Measurements from ENCODE around the gene EVC. TPM values are rescaled to one million over a fixed set of nuclear protein-coding genes. Genes with fewer than 3 reads are reported as not detected.

EVC gene
- 2.5 TPM for polyA plus RNA-seq (2013, experiment 1 of 2)
- polyA plus RNA-seq (2013, experiment 2 of 2) = 2.5 TPM

DNA sequence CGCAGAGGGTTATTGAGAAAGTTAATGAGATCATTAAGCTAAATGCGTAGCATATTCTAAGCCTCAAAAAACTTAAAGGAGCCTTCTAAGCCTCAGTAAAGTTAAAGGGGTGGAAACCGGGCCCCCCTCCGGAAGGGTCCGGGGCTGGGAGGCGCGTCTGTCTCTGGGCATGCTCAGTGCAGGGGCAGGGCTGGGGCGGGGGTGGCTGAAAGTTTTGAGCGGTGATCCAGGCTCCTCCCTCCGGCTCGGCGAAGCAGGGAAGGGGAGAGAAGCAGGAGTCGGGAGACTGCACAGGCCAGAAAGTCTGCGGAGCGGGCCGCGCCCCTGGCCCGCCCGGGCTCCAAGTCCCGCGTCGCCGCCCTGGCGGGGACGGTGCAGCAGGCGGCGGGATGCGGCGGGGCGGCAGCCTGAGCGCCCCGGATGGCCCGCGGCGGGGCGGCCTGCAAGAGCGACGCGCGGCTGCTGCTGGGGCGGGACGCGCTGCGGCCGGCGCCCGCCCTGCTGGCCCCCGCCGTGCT lies at the start of gene EVC:
TSS of gene EVC (plus strand) at position 241 of the 518 bp plus-strand sequence. CDS start at position 421, 180 bp downstream.
- Histone ChIP-seq H3K9ac (ENCODE audit: low read length) (peak within 1 kb of the TSS; percentile 77), H2BK15ac (replicated peaks; ENCODE audit: low read depth) (no peak within 1 kb of the TSS), H3K23ac (ENCODE audit: low read length) (no peak within 1 kb of the TSS), H3K4me3 (ENCODE audit: low read length) (peak within 1 kb of the TSS; percentile 50), H3K27me3 (ENCODE audit: insufficient read depth, low read length, poor library complexity) (no peaks in the 10 kb centered on the region), H2BK5ac (ENCODE audit: low read length) (no peak within 1 kb of the TSS), H2AK5ac (ENCODE audit: low read length) (no peak within 1 kb of the TSS), H3K36me3 (ENCODE audit: control insufficient read depth, insufficient read depth, low read length) (no peaks in the 10 kb centered on the region), H3K79me1 (ENCODE audit: low read length) (peaks cover 14% of the 10 kb centered on the region), H2BK120ac (ENCODE audit: low read depth, low read length) (no peak within 1 kb of the TSS), H3K18ac (ENCODE audit: low read length) (peak within 1 kb of the TSS; percentile 69), H3K4me1 (ENCODE audit: control insufficient read depth, low read depth, low read length) (peaks cover 11% of the 10 kb centered on the region), H4K5ac (ENCODE audit: low read length) (no peak within 1 kb of the TSS), H3K79me2 (ENCODE audit: control insufficient read depth, insufficient read depth, low read length) (peaks cover 1% of the 10 kb centered on the region), H3K4ac (ENCODE audit: low read depth, low read length) (no peak within 1 kb of the TSS), H3K56ac (ENCODE audit: low read length) (peak within 1 kb of the TSS; percentile 87), H3K4me2 (ENCODE audit: low read length) (peak within 1 kb of the TSS; percentile 76), H3K27ac (ENCODE audit: low read depth, low read length) (peak within 1 kb of the TSS; percentile 60), H4K8ac (ENCODE audit: low read depth, low read length) (no peak within 1 kb of the TSS)
- no CpG with 5 or more reads among the region's 49 CpGs for WGBS (ENCODE audit: extremely low coverage, insufficient coverage, low lambda C conversion rate)
- DNase-seq = peak; percentile 89

- no peaks in the 10 kb centered on the region for H3K79me1 ChIP-seq (ENCODE audit: low read length)
- no peak overlapping the region for H3K4ac ChIP-seq (ENCODE audit: low read depth, low read length)
- H3K4me3 ChIP-seq (ENCODE audit: low read length) = no peak overlapping the region
- H3K4me2 ChIP-seq (ENCODE audit: low read length) = no peak overlapping the region
- no peaks in the 10 kb centered on the region for H3K36me3 ChIP-seq (ENCODE audit: control insufficient read depth, insufficient read depth, low read length)
- no peak overlapping the region for H3K18ac ChIP-seq (ENCODE audit: low read length)
- H2AK5ac ChIP-seq (ENCODE audit: low read length) = no peak overlapping the region
- H3K27me3 ChIP-seq (ENCODE audit: insufficient read depth, low read length, poor library complexity) = no peaks in the 10 kb centered on the region
- H3K79me2 ChIP-seq (ENCODE audit: control insufficient read depth, insufficient read depth, low read length) = no peaks in the 10 kb centered on the region
- H3K27ac ChIP-seq (ENCODE audit: low read depth, low read length) = no peak overlapping the region
- no peak overlapping the region for H2BK120ac ChIP-seq (ENCODE audit: low read depth, low read length)
- no peak overlapping the region for H3K23ac ChIP-seq (ENCODE audit: low read length)
- H3K56ac ChIP-seq (ENCODE audit: low read length) = no peak overlapping the region
- H4K8ac ChIP-seq (ENCODE audit: low read depth, low read length) = no peak overlapping the region
- no peak overlapping the region for H3K9ac ChIP-seq (ENCODE audit: low read length)
- H4K5ac ChIP-seq (ENCODE audit: low read length) = no peak overlapping the region
- no peak overlapping the region for H2BK5ac ChIP-seq (ENCODE audit: low read length)
- no peak overlapping the region for H2BK15ac ChIP-seq (replicated peaks; ENCODE audit: low read depth)
- DNase-seq = no peak
- no CpG with 5 or more reads among the region's 4 CpGs for WGBS (ENCODE audit: extremely low coverage, insufficient coverage, low lambda C conversion rate)
- no peaks in the 10 kb centered on the region for H3K4me1 ChIP-seq (ENCODE audit: control insufficient read depth, low read depth, low read length)
Measured at GRCh38 chr4:5661237-5661636, 49.8 kb upstream of the EVC start.

DNA sequence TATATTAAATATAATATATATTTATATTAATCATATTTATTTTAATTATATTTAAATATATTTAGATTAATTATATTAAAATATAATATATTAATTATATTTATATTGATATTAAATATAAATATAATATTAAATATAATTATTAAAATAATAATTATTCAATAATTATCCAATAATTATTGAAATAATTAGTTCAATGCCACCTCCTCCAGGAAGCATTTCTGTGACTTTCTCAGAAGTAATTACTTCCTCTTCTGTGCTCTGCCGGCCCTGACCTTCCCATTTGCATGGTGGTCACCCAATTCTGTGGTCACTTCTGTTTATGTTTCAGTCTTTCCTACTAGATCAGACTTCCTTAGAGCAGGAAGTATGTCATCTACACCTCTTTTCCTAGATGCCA lies 48.4 kb upstream of the EVC start:
- Histone ChIP-seq H3K36me3 (ENCODE audit: control insufficient read depth, insufficient read depth, low read length) (no peaks in the 10 kb centered on the region), H2BK120ac (ENCODE audit: low read depth, low read length) (no peak overlapping the region), H4K8ac (ENCODE audit: low read depth, low read length) (no peak overlapping the region), H3K18ac (ENCODE audit: low read length) (no peak overlapping the region), H3K4me3 (ENCODE audit: low read length) (no peak overlapping the region), H3K27me3 (ENCODE audit: insufficient read depth, low read length, poor library complexity) (no peaks in the 10 kb centered on the region), H2BK15ac (replicated peaks; ENCODE audit: low read depth) (no peak overlapping the region), H3K27ac (ENCODE audit: low read depth, low read length) (no peak overlapping the region), H3K9ac (ENCODE audit: low read length) (no peak overlapping the region), H2AK5ac (ENCODE audit: low read length) (no peak overlapping the region), H3K79me1 (ENCODE audit: low read length) (no peaks in the 10 kb centered on the region), H3K4me2 (ENCODE audit: low read length) (no peak overlapping the region), H3K4me1 (ENCODE audit: control insufficient read depth, low read depth, low read length) (no peaks in the 10 kb centered on the region), H4K5ac (ENCODE audit: low read length) (no peak overlapping the region), H3K23ac (ENCODE audit: low read length) (no peak overlapping the region), H3K56ac (ENCODE audit: low read length) (no peak overlapping the region), H3K79me2 (ENCODE audit: control insufficient read depth, insufficient read depth, low read length) (no peaks in the 10 kb centered on the region), H3K4ac (ENCODE audit: low read depth, low read length) (no peak overlapping the region), H2BK5ac (ENCODE audit: low read length) (no peak overlapping the region)
- WGBS (ENCODE audit: extremely low coverage, insufficient coverage, low lambda C conversion rate) = no CpG with 5 or more reads among the region's 1 CpG
- no peak for DNase-seq

- Histone ChIP-seq H4K5ac (ENCODE audit: low read length) (no peak overlapping the region), H3K4ac (ENCODE audit: low read depth, low read length) (no peak overlapping the region), H2BK120ac (ENCODE audit: low read depth, low read length) (no peak overlapping the region), H3K27ac (ENCODE audit: low read depth, low read length) (no peak overlapping the region), H3K79me1 (ENCODE audit: low read length) (no peaks in the 10 kb centered on the region), H2AK5ac (ENCODE audit: low read length) (no peak overlapping the region), H3K4me3 (ENCODE audit: low read length) (no peak overlapping the region), H3K18ac (ENCODE audit: low read length) (no peak overlapping the region), H2BK15ac (replicated peaks; ENCODE audit: low read depth) (no peak overlapping the region), H3K4me1 (ENCODE audit: control insufficient read depth, low read depth, low read length) (no peaks in the 10 kb centered on the region), H3K79me2 (ENCODE audit: control insufficient read depth, insufficient read depth, low read length) (no peaks in the 10 kb centered on the region), H3K4me2 (ENCODE audit: low read length) (no peak overlapping the region), H3K27me3 (ENCODE audit: insufficient read depth, low read length, poor library complexity) (no peaks in the 10 kb centered on the region), H3K9ac (ENCODE audit: low read length) (no peak overlapping the region), H3K36me3 (ENCODE audit: control insufficient read depth, insufficient read depth, low read length) (no peaks in the 10 kb centered on the region), H3K23ac (ENCODE audit: low read length) (no peak overlapping the region), H4K8ac (ENCODE audit: low read depth, low read length) (no peak overlapping the region), H3K56ac (ENCODE audit: low read length) (no peak overlapping the region), H2BK5ac (ENCODE audit: low read length) (no peak overlapping the region)
- WGBS (ENCODE audit: extremely low coverage, insufficient coverage, low lambda C conversion rate) = 100% methylated on average over 8 of the region's 12 CpGs
- DNase-seq = no peak
Measured at GRCh38 chr4:5664778-5665177, 46.2 kb upstream of the EVC start.

DNA sequence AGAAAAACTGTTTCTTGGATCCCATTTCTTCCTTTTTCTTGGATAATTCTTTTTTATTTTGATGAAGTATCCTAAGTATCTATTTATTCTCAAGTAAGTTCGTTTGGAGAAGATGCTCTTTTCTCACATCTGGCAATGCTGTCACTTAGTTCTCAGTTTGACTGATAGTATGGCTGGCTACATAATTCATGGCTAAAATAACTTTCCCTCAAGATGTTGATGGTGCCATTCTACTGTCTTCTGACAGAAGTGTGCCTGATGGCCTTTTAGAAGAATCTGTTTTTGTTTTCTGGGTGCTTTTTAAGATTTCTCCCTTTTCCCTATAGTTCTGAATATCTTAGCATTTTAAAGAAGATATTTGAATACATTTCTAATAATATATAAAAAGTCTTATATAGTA lies 44.3 kb upstream of the EVC start:
- Histone ChIP-seq H2BK15ac (replicated peaks; ENCODE audit: low read depth) (no peak overlapping the region), H3K9ac (ENCODE audit: low read length) (no peak overlapping the region), H3K27me3 (ENCODE audit: insufficient read depth, low read length, poor library complexity) (no peaks in the 10 kb centered on the region), H3K79me1 (ENCODE audit: low read length) (no peaks in the 10 kb centered on the region), H3K27ac (ENCODE audit: low read depth, low read length) (no peak overlapping the region), H3K4me1 (ENCODE audit: control insufficient read depth, low read depth, low read length) (no peaks in the 10 kb centered on the region), H2BK120ac (ENCODE audit: low read depth, low read length) (no peak overlapping the region), H4K5ac (ENCODE audit: low read length) (no peak overlapping the region), H3K18ac (ENCODE audit: low read length) (no peak overlapping the region), H4K8ac (ENCODE audit: low read depth, low read length) (no peak overlapping the region), H3K36me3 (ENCODE audit: control insufficient read depth, insufficient read depth, low read length) (no peaks in the 10 kb centered on the region), H3K4ac (ENCODE audit: low read depth, low read length) (no peak overlapping the region), H3K23ac (ENCODE audit: low read length) (no peak overlapping the region), H2BK5ac (ENCODE audit: low read length) (no peak overlapping the region), H3K56ac (ENCODE audit: low read length) (no peak overlapping the region), H3K4me2 (ENCODE audit: low read length) (no peak overlapping the region), H3K79me2 (ENCODE audit: control insufficient read depth, insufficient read depth, low read length) (no peaks in the 10 kb centered on the region), H2AK5ac (ENCODE audit: low read length) (no peak overlapping the region), H3K4me3 (ENCODE audit: low read length) (no peak overlapping the region)
- no CpG with 5 or more reads among the region's 1 CpG for WGBS (ENCODE audit: extremely low coverage, insufficient coverage, low lambda C conversion rate)
- DNase-seq = no peak

GRCh38 chr4:5676763-5677162 lies 34.2 kb upstream of the EVC start:
- H3K56ac ChIP-seq (ENCODE audit: low read length) = no peak overlapping the region
- no peak overlapping the region for H3K4ac ChIP-seq (ENCODE audit: low read depth, low read length)
- no CpG with 5 or more reads among the region's 8 CpGs for WGBS (ENCODE audit: extremely low coverage, insufficient coverage, low lambda C conversion rate)
- H3K79me2 ChIP-seq (ENCODE audit: control insufficient read depth, insufficient read depth, low read length) = no peaks in the 10 kb centered on the region
- no peak overlapping the region for H3K9ac ChIP-seq (ENCODE audit: low read length)
- H3K4me3 ChIP-seq (ENCODE audit: low read length) = no peak overlapping the region
- H4K8ac ChIP-seq (ENCODE audit: low read depth, low read length) = no peak overlapping the region
- no peak overlapping the region for H2BK5ac ChIP-seq (ENCODE audit: low read length)
- H3K79me1 ChIP-seq (ENCODE audit: low read length) = no peaks in the 10 kb centered on the region
- no peak for DNase-seq
- no peak overlapping the region for H3K27ac ChIP-seq (ENCODE audit: low read depth, low read length)
- no peak overlapping the region for H3K4me2 ChIP-seq (ENCODE audit: low read length)
- no peaks in the 10 kb centered on the region for H3K4me1 ChIP-seq (ENCODE audit: control insufficient read depth, low read depth, low read length)
- H3K23ac ChIP-seq (ENCODE audit: low read length) = no peak overlapping the region
- no peak overlapping the region for H3K18ac ChIP-seq (ENCODE audit: low read length)
- no peak overlapping the region for H2AK5ac ChIP-seq (ENCODE audit: low read length)
- H3K36me3 ChIP-seq (ENCODE audit: control insufficient read depth, insufficient read depth, low read length) = no peaks in the 10 kb centered on the region
- no peaks in the 10 kb centered on the region for H3K27me3 ChIP-seq (ENCODE audit: insufficient read depth, low read length, poor library complexity)
- H2BK15ac ChIP-seq (replicated peaks; ENCODE audit: low read depth) = no peak overlapping the region
- no peak overlapping the region for H4K5ac ChIP-seq (ENCODE audit: low read length)
- no peak overlapping the region for H2BK120ac ChIP-seq (ENCODE audit: low read depth, low read length)
